ENCODE data around the gene SNAPC1. TPM values are rescaled to one million over a fixed set of nuclear protein-coding genes. Genes with fewer than 3 reads are reported as not detected.

Gene SNAPC1
- total RNA-seq, 2 experiments from 2014 or later: 8.7 to 9.2 TPM

Other genes starting within 250 kb of the SNAPC1 start
- gene HIF1A, start 66.9 kb upstream of the SNAPC1 start, total RNA-seq: 100 to 1,000 TPM; 398 to 417 TPM
- under 1 TPM; 0.02 to 0.19 TPM for gene SYT16, start 50.3 kb downstream of the SNAPC1 start, total RNA-seq

Data from activated naive CD4-positive, alpha-beta T cell treated with anti-CD3 and anti-CD28 coated beads for 36 hours (primary cell).